ENCODE results near the gene MAP6D1.

MAP6D1 gene

GRCh38 chr3:183823963-183824362 is 1.4 kb downstream of the MAP6D1 start:
- DNase-seq (ENCODE audit: low read depth, low spot score) = no peak

- no peak for DNase-seq (ENCODE audit: low read depth, low spot score)
Observed at GRCh38 chr3:183822631-183823030, 2.7 kb downstream of the MAP6D1 start.

- DNase-seq (ENCODE audit: low read depth, low spot score) = no peak
Observed at GRCh38 chr3:183819831-183820230, 5.5 kb downstream of the MAP6D1 start.

GRCh38 chr3:183818706-183819624 is 6.4 kb downstream of the MAP6D1 start:
- DNase-seq (ENCODE audit: low read depth, low spot score) = no peak

- DNase-seq (ENCODE audit: low read depth, low spot score) = no peak
Observed at GRCh38 chr3:183818041-183818620, 7.2 kb downstream of the MAP6D1 start.

GRCh38 chr3:183817639-183818038 is 7.7 kb downstream of the MAP6D1 start:
- DNase-seq (ENCODE audit: low read depth, low spot score) = no peak

- DNase-seq (ENCODE audit: low read depth, low spot score) = no peak
Observed at GRCh38 chr3:183816681-183817510, 8.5 kb downstream of the MAP6D1 start.

GRCh38 chr3:183815951-183816475 is 9.4 kb downstream of the MAP6D1 start:
- DNase-seq (ENCODE audit: low read depth, low spot score) = no peak

GRCh38 chr3:183815563-183815940 is 9.8 kb downstream of the MAP6D1 start:
- DNase-seq (ENCODE audit: low read depth, low spot score) = no peak

- DNase-seq (ENCODE audit: low read depth, low spot score) = no peak
Observed at GRCh38 chr3:183814240-183814639, 11.1 kb downstream of the MAP6D1 start.

- no peak for DNase-seq (ENCODE audit: low read depth, low spot score)
Observed at GRCh38 chr3:183812761-183813445, 12.5 kb downstream of the MAP6D1 start.

- DNase-seq (ENCODE audit: low read depth, low spot score) = no peak
Observed at GRCh38 chr3:183811638-183812037, 13.7 kb downstream of the MAP6D1 start.

- DNase-seq (ENCODE audit: low read depth, low spot score) = no peak
Observed at GRCh38 chr3:183810643-183811594, 14.5 kb downstream of the MAP6D1 start.

GRCh38 chr3:183809270-183809669 is 16.1 kb downstream of the MAP6D1 start:
- DNase-seq (ENCODE audit: low read depth, low spot score) = no peak

GRCh38 chr3:183808355-183808754 is 17.0 kb downstream of the MAP6D1 start:
- no peak for DNase-seq (ENCODE audit: low read depth, low spot score)

- no peak for DNase-seq (ENCODE audit: low read depth, low spot score)
Observed at GRCh38 chr3:183807881-183808280, 17.5 kb downstream of the MAP6D1 start.

- no peak for DNase-seq (ENCODE audit: low read depth, low spot score)
Observed at GRCh38 chr3:183807209-183807728, 18.1 kb downstream of the MAP6D1 start.

- no peak for DNase-seq (ENCODE audit: low read depth, low spot score)
Observed at GRCh38 chr3:183802989-183803388, 22.4 kb downstream of the MAP6D1 start.

GRCh38 chr3:183801601-183802000 is 23.8 kb downstream of the MAP6D1 start:
- no peak for DNase-seq (ENCODE audit: low read depth, low spot score)

- DNase-seq (ENCODE audit: low read depth, low spot score) = no peak
Observed at GRCh38 chr3:183800243-183800863, 25.0 kb downstream of the MAP6D1 start.
